Measurements from ENCODE around the gene CREB5.

- no peak for TF ChIP-seq CTCF (conservative IDR thresholded peaks at IDR 0.05; ENCODE audit: low read depth, low read length)
- TF ChIP-seq EZH2 (IDR thresholded peaks at IDR 0.05; ENCODE audit: low read length, unreplicated experiment): no peak
- TF ChIP-seq EZH2phosphoT487 (IDR thresholded peaks at IDR 0.05; ENCODE audit: borderline replicate concordance, low read length): no peak
Observed at GRCh38 chr7:28423112-28423511, 10.8 kb downstream of the CREB5 start.

All from PC-3 (cell line).